ENCODE data around the gene PCSK1N.
"Not testable (repeated sequence)": the region's sequence is repeated elsewhere in the genome, so short reads cannot be mapped to it uniquely, and the experiment has no call there.

Gene PCSK1N

DNA sequence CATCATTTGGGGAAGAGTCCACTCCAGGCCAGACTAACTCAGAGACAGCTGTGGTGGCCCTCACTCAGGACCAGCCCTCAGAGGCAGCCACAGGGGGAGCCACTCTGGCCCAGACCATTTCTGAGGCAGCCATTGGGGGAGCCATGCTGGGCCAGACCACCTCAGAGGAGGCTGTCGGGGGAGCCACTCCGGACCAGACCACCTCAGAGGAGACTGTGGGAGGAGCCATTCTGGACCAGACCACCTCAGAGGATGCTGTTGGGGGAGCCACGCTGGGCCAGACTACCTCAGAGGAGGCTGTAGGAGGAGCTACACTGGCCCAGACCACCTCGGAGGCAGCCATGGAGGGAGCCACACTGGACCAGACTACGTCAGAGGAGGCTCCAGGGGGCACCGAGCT, 12.4 kb downstream of the PCSK1N start:
- DNase-seq (ENCODE audit: low spot score): no peak

DNA sequence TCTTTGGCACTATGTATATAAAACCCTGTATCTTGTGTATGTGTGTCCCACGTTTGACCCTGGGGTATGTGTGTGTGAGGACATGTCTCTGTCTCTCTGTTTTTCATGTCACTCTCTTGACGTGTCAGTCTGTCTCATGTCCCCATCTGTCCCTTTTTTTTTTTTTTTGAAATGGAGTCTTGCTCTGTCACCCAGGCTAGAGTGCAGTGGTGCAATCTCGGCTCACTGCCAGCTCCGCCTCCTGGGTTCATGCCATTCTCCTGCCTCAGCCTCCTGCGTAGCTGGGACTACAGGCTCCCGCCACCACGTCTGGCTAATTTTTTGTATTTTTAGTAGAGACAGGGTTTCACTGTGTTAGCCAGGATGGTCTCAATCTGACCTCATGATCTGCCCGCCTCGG, 16.0 kb downstream of the PCSK1N start:
- not testable (repeated sequence) for DNase-seq (ENCODE audit: low spot score)

DNA sequence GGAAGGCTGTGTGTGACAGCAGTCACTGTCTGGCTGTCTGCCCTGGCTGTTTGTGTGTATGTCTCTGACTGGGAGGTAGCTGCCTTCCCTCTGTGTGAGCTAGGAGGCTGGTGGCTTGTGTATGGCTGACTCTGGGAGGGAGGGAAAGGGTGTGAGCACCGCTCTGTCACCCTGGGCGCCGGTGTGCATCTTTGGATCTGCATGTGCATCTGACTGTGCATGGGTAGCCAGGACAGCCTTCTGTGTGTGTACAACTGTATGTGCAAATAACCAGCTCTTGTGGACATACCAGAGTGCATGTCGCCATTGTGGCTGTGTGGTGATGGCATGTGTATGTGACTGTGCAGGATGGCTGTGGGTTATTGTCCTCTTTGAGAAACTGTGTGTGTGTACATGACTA, 16.5 kb downstream of the PCSK1N start:
- no peak for DNase-seq (ENCODE audit: low spot score)

DNA sequence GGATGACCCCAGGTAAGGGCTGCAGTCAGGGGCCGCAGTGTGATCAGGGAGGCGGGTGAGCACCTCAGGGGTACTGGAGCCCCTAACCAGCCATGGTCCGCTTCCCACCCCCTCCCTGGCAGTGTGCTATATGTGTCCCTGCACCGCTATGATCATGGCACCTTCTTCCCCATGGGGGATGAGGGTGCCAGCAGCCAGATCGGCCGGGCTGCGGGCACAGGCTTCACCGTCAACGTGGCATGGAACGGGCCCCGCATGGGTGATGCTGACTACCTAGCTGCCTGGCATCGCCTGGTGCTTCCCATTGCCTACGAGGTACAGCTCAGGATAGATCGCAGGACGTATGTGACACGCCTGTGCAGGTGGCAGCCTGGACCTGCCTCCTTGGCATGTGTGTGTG, 17.3 kb downstream of the PCSK1N start:
- DNase-seq (ENCODE audit: low spot score): no peak

DNA sequence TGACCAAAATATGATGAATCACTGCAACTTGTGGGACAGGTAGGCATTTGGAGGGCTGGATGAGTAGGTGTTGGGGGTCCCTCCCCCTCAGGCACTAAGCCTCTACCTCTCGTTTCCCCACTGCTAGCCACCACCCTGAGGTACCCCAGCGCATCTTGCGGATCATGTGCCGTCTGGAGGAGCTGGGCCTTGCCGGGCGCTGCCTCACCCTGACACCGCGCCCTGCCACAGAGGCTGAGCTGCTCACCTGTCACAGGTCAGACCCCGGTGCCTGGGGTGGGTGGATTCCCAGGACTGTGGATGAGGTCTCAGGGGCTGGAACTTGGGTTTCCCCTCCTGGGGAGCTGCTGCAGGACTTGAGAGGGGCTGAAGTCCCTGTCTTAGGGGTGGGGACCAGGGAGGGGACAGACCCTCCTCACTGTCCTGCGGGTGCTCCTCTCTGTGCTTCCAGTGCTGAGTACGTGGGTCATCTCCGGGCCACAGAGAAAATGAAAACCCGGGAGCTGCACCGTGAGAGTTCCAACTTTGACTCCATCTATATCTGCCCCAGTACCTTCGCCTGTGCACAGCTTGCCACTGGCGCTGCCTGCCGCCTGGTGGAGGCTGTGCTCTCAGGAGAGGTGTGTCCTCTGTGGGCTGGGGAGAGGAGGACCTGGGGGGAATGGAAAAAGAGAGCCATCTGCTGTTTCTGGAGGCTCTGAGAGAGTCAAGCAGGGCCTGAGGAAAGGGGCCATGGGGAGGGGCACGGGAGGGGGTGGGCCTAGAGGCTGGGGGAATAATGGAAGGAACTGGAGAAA, 19.2 kb downstream of the PCSK1N start:
- no peak for DNase-seq (ENCODE audit: low spot score)

DNA sequence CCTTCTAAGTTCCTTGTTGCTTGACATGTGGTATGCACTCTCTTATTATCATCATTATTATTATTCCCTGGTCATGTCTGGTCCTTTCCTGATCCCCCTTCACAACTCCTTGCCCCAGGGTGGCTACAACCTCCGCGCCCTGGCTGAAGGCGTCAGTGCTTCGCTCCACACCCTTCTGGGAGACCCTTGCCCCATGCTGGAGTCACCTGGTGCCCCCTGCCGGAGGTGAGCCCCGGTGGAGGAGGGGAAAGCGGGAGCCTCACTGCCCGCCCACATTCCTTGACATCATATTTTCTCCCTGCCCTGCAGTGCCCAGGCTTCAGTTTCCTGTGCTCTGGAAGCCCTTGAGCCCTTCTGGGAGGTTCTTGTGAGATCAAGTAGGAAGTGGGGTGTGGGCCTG, 20.1 kb downstream of the PCSK1N start:
- no peak for DNase-seq (ENCODE audit: low spot score)

DNA sequence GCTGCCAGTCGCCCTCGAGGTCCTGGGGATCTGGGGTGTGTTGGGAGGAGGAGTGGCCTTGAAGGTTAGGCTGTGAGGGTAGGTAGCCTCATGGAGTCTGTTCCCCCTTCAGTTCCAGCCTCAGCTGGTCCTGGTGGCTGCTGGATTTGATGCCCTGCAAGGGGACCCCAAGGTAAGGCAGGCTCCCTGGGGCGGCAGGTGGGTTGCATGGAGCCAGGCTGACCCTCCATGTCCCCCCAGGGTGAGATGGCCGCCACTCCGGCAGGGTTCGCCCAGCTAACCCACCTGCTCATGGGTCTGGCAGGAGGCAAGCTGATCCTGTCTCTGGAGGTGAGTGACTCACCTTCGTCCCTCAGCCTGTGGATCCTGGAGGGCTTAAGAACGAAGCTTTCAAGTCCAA, 20.7 kb downstream of the PCSK1N start:
- no peak for DNase-seq (ENCODE audit: low spot score)

DNA sequence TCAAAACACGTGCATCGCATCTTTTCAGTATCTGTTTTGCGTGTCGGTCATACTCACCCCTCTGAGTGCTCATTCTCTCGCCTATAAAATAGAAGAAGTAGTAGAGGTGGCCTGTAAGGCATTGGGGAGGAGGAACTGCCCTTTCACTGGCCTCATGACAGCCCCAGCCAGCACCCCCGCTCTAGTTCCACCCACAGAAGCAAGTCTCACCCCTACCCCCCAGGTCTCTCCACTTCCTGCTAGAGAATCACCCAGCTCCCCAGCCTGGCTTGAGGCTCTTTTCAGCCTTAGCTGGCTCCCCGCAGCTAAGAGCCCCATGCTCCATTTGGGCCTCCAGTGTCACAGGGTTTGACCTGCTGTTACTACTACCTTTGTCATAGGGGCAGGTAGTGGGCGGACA, 21.8 kb downstream of the PCSK1N start:
- DNase-seq (ENCODE audit: low spot score): no peak

DNA sequence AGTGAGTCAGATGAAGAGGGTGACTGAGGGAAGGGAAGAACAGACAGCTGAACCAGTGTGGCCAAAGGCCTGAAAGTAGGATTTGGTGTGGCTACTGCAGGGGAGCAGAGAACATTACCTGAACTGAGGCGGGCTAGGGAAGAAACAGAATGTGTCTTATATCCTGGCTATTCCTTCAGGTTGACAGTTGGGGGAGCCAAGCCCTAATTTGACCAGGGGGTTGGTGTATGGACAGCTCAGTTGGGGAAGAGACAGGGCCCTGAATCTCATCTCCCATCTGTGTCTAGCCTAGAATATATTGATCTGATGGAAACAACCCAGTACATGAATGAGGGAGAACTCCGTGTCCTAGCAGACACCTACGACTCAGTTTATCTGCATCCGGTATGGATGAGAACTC, 29.3 kb downstream of the PCSK1N start:
- no peak for DNase-seq (ENCODE audit: low spot score)

DNA sequence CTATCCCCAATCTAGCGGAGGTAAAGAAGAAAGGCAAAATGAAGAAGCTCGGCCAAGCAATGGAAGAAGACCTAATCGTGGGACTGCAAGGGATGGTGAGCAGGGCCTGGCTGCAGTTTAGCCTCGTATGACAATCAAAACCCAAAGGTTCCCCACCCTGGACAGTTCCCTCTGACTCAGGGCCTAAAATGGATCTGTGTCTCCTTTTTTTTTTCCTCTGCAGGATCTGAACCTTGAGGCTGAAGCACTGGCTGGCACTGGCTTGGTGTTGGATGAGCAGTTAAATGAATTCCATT, 32.6 kb downstream of the PCSK1N start:
- DNase-seq (ENCODE audit: low spot score): no peak

DNA sequence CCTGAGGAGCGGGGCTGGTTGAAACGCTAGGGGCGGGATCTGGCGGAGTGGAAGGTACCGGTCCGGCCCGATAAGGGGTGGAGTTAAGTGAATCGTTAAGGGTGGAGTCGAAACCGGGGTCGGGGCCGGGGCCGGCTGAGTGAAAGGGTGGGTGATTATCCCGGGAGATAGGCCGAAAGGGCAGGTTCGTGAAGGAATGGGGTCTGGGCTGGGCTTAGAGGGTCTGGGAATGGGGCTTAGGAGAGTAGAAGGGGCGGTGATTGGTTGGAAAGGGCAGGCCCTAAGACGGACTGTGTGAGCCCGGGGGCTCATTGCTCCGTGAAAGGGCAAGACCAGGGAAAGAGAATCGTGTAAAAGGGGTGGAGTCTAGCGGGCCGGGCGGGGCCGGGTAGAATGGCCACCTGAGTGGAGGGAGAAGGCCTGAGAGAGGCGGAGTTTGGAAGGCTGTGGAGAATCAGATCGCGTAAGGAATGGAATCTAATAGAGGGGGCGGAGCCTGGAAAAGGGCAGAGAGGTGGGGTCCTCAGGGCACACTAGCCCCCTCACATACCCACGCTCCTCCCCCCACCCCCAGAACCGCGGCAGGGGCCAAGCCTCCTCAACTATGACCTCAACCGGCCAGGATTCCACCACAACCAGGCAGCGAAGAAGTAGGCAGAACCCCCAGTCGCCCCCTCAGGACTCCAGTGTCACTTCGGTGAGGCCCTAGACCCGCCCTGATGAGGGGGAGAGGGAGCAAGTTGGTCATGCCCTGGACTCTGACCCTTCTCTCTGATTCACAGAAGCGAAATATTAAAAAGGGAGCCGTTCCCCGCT, 33.1 kb downstream of the PCSK1N start:
- peak; percentile 73 for DNase-seq (ENCODE audit: low spot score)

DNA sequence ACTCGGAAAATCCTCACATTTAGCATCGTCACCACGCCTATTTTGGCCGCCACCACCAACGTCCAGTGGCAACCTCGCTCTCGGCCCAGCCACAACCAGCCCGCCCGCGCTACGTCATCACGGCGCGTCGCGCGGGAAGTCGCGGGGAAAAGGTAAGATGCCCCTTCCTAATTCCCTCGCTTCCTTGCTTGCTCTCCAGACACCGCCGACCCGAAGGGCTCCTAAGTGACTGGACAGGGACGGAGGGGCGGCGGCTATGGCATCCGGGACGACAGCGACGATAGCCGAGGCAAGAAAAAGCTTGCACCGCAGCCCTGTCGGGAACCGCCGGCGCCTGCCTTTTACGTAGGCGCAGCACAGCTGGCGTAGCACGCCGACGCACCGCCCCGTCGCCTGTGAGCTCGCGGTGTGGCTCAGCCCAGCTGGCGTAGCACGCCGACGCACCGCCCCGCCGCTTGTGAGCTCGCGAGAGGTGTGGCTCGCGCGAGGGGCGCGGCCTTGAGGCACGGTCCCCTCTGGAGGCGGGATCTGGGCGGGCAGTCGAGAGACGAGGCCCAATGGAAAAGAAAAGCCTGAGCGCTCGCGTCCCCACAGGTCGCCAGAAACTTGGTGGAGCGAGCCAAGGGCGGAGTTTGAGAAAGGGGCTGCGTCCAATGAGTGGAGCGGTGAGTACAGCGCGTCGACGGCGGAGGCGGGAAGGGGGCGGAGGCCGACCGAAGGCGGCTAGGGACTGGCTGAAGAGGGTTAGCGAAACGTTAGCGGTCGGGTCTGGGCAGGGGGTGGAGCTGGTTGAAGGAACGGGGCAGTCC, 33.9 kb downstream of the PCSK1N start, which contains the start of gene HDAC6:
HDAC6 (plus strand) TSS at position 788 of the 809 bp plus-strand sequence. CDS start 626 bp downstream, outside the sequence.
- peak; percentile 92 for DNase-seq (ENCODE audit: low spot score)

DNA sequence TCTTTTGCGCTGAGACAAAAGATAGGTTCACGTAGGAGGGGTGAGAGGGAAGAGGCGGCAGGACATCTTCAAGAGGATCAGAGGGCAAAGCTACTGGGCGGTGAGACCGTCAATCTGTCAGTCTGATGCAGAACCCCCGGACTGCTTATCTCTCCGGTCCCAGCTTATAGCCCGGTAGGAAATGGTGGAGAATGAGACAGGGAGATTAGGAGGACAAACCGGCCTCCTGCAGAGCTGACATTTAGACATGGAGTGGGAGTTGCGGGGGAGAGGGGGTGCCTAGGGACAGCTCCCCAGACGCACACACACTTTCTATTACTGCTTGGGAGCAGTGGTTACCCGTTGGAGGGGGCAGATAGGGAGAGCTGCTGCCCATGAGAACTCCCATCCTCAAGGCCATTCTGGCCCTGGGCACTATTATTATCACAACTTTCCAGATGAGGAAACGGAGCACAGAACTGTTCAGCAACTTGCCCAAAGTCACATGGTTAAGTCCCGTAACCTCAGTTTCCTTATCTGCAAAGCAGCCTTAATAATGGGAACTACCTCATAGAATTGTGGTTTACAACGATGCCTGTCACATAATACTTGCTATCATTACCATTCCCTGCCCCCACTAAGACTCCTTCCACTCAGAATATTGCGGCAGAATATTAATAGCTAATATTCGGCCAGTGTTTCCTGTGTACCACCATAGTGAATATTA, 34.7 kb downstream of the PCSK1N start:
- DNase-seq (ENCODE audit: low spot score): no peak

DNA sequence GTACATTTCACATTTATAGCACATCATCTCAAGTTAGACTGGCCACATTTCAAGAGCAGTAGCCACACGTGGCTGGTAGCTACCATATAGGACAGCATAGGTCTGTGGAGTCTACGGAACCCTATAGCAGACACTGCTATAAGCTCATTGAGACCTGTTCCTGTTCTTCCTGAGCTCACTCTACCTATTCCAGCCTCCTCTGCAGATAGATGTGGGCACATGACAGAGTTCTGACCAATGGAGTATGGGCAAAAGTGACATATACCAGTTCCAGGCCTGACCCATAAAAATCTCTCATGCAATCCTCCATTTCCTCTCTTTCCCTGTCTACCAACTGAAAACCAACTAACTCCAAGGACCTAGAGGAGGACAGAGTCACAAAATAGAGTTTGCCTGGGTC, 37.1 kb downstream of the PCSK1N start:
- DNase-seq (ENCODE audit: low spot score): no peak

DNA sequence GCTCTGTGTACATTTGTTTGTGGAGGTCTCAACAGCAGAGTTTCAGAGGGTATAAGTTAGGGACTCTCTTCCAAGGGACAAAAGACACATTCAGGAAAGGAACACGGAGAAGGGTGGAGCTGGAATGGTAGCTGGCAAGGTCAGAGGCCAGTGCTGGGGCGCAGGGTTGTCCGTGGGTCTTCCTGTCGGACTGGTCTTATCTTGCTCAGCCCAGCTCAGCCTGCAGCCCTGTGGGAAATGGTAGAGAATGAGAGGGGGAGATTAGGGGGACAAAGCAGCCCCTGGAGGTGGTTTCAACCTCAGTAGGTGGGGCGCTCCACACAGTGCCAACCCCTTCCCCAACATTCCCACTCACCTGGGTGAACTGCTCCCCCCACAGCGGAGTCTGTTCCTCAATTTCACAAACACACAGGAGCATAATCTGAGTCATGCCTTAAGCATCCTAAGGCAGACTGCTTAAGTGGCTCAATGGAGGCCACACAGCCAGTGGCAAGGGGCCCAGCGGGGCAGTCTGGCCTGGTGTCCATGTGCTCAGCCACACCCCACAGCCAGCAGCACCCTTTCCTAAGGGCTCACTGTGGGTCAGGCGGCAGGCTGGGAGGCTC, 40.4 kb downstream of the PCSK1N start:
- no peak for DNase-seq (ENCODE audit: low spot score)

DNA sequence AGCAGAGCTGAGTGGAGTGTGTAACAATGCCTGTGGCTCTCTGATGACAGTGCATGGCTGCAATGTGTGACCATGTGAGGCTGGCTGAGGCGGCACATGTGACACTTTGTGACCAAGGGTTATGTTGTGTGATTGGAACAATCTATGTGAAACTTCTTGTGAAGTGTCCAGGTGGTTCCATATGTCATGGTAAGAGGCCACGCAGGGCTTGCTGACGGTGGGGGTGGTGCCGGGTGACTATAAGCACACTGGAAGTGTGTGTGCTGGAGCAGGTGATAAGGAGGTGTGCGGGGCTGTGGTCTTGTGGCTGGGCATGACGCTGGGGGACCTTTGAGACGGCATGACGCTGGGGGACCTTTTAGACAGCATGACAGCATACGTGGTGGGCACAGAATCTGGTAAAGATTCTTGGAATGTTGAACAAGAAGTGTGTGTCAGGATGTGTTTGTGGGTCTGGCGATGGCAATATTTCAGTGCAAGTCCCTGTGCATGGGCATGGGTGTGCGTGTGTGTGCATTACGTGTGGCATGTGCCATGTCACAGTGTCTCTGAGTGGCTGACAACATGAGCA, 41.0 kb downstream of the PCSK1N start:
- no peak for DNase-seq (ENCODE audit: low spot score)

DNA sequence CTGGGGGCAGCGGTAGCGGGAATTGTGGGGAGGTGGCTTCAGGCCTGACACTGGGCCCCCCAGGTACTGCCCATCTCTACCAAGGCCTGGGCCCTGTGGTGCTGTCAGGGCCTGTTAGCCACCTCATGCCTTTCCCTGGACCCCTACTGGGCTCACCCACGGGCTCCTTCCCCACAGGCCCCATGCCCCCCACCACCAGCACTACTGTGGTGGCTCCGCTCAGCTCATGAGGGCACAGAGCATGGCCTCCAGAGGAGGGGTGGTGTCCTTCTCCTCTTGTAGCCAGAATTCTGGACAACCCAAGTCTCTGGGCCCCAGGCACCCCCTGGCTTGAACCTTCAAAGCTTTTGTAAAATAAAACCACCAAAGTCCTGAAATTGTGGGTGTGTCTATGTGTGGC, 41.5 kb downstream of the PCSK1N start:
- no peak for DNase-seq (ENCODE audit: low spot score)

DNA sequence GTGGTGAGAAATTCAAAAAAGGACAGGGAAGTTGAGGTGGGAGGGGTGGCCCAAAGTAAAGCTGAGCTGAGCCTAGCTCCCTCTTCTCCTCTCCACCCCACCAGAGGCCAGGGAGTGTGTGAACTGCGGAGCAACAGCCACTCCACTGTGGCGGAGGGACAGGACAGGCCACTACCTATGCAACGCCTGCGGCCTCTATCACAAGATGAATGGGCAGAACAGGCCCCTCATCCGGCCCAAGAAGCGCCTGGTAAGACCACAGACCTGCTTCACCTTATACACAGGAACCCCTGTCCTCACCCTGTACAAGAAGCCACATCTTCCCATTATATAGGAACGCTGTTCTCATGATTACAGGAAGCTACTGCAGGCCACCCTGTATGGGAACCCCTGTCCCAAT, 43.2 kb downstream of the PCSK1N start:
- DNase-seq (ENCODE audit: low spot score): no peak

DNA sequence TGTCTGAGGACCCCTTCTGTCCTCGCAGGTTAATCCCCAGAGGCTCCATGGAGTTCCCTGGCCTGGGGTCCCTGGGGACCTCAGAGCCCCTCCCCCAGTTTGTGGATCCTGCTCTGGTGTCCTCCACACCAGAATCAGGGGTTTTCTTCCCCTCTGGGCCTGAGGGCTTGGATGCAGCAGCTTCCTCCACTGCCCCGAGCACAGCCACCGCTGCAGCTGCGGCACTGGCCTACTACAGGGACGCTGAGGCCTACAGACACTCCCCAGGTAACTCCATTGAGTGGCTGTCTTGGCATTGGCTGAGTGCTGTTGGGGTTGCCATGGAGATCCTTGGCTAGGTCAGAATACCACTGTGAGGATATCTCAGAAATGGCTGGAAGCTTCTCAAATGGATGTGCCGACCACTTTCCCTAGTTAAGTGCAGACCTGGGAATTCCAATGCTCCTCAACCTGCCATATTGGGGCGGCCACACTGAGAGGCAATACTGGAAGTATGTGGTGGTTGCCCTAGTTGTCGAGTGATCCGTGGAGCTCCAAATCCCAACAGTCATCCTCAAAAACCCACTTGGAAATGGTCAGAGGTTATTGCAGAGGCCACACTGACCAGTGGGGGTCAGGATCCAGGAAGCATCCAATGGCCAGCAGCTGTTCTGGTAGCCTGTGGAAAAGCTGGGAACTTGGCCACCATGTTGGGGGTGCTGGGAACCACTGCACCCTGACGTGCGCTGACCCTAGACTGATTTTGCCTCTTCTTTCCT, 44.2 kb downstream of the PCSK1N start:
- DNase-seq (ENCODE audit: low spot score): no peak

DNA sequence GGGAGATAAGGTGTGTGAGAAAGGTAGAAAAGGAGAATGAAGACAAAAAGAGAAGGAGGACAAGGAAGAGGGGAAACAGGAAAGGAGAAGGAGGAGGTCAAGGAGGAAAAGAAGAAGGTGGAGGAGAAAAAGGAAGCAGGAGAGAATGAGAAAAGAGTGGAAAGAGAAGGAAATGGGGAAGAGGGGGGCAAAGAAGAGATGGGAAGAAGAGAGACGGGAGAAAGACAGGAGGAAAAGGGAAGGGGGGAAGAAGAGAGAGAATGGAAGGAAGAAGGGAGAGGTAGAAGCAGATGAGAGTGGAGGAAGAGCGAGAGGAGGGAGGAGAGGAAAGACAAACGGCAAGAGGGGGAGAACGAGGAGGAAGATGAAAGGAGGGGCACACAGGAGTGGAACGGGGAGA, 44.9 kb downstream of the PCSK1N start:
- DNase-seq (ENCODE audit: low spot score): no peak
